ENCODE results near the gene AP1S2. TPM values are rescaled to one million over a fixed set of nuclear protein-coding genes. Genes with fewer than 3 reads are reported as not detected.

The AP1S2 gene
- total RNA-seq, 4 donors from 2014 or later = 67.5 to 127 (median 95.3) TPM

DNA sequence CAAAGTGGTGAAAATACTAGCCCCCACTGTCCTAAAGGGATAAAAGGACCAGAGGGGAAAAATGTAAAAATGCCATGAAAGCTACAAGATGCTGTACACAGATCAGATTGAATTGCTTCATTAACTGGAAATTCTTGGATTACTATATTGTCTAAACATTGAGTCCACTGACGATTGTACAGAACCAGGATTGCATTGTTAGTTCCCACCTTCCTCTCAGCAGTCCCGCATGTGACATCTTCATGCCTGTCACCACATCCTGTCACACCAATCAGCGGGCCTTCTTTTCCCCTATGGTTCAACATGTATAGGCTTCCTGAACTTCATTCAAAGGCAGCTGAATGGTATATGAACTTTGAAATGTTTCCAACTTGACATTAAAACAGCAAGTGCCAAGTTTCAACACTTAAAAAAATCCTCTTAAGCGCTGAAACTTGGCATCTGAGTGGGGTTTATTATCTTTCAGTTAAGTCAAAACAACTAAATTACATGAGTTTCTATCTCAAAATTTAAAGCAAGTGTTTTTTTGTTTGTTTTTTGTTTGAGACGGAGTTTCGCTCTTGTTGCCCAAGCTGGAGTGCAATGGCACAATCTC, 39.7 kb downstream of the AP1S2 start:
- H3K4me1 ChIP-seq = no peaks in the 10 kb centered on the region
- peaks cover 0 to 27% (median 2%) of the 10 kb centered on the region in 3 donors for H3K36me3 ChIP-seq
- no peaks in the 10 kb centered on the region for H3K27me3 ChIP-seq
- DNase-seq (ENCODE audit: low spot score in 2 of 2) = no peak
- WGBS, 2 donors = 86 to 89% methylated on average over 6 of the region's 6 CpGs
- no peak overlapping the region for H3K4me3 ChIP-seq
- no peak overlapping the region for H3K27ac ChIP-seq
- no peaks in the 10 kb centered on the region for H3K9me3 ChIP-seq
- TF ChIP-seq POLR2A (IDR thresholded peaks at IDR 0.05) (no peak), EP300 (IDR thresholded peaks at IDR 0.05) (no peak)
- TF ChIP-seq, protein P1, sequence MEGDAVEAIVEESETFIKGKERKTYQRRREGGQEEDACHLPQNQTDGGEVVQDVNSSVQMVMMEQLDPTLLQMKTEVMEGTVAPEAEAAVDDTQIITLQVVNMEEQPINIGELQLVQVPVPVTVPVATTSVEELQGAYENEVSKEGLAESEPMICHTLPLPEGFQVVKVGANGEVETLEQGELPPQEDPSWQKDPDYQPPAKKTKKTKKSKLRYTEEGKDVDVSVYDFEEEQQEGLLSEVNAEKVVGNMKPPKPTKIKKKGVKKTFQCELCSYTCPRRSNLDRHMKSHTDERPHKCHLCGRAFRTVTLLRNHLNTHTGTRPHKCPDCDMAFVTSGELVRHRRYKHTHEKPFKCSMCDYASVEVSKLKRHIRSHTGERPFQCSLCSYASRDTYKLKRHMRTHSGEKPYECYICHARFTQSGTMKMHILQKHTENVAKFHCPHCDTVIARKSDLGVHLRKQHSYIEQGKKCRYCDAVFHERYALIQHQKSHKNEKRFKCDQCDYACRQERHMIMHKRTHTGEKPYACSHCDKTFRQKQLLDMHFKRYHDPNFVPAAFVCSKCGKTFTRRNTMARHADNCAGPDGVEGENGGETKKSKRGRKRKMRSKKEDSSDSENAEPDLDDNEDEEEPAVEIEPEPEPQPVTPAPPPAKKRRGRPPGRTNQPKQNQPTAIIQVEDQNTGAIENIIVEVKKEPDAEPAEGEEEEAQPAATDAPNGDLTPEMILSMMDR (IDR thresholded peaks at IDR 0.05) = no peak

- no peaks in the 10 kb centered on the region for H3K9me3 ChIP-seq
- H3K27ac ChIP-seq = no peak overlapping the region
- 95 to 100% methylated on average over 1 of the region's 1 CpG for WGBS, 2 donors
- no peak for DNase-seq (ENCODE audit: low spot score in 2 of 2)
- no peak overlapping the region for H3K4me3 ChIP-seq
- no peaks in the 10 kb centered on the region for H3K4me1 ChIP-seq
- peaks cover 0 to 34% (median 2%) of the 10 kb centered on the region in 3 donors for H3K36me3 ChIP-seq
- H3K27me3 ChIP-seq = no peaks in the 10 kb centered on the region
- TF ChIP-seq POLR2A (IDR thresholded peaks at IDR 0.05) (no peak), EP300 (IDR thresholded peaks at IDR 0.05) (no peak)
- TF ChIP-seq, protein P1 (IDR thresholded peaks at IDR 0.05) = no peak
Measured at GRCh38 chrX:15813416-15813815, 41.2 kb downstream of the AP1S2 start.

- TF ChIP-seq EP300 (IDR thresholded peaks at IDR 0.05) (no peak), POLR2A (IDR thresholded peaks at IDR 0.05) (no peak)
- TF ChIP-seq, protein P1 (IDR thresholded peaks at IDR 0.05) = no peak
- no peak overlapping the region for H3K27ac ChIP-seq
- H3K36me3 ChIP-seq = peaks cover 0 to 35% (median 2%) of the 10 kb centered on the region in 3 donors
- H3K27me3 ChIP-seq = no peaks in the 10 kb centered on the region
- 88 to 93% methylated on average over 8 of the region's 8 CpGs for WGBS, 2 donors
- no peak overlapping the region for H3K4me3 ChIP-seq
- no peaks in the 10 kb centered on the region for H3K9me3 ChIP-seq
- no peak for DNase-seq (ENCODE audit: low spot score in 2 of 2)
- no peaks in the 10 kb centered on the region for H3K4me1 ChIP-seq
Measured at GRCh38 chrX:15812192-15812938, 42.2 kb downstream of the AP1S2 start.

DNA sequence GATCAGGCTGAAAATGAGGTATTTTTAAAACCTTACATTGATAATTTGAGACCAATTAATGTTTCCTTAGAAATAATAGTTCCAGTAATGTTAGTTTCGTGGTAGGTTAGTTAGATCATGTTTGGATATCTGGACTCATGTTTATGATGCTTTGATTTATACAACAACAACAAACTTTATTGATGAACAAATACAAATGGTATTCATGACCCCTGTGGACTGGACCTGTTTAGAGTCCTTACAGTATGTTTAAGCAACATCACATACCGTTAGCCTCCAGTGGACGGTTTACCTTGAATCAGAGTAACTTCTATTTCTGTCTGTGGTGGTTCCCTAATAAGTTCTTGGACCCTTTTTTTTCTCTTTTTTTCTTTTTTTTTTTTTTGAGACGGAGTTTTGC, 46.4 kb downstream of the AP1S2 start:
- Histone ChIP-seq H3K9me3 (no peaks in the 10 kb centered on the region), H3K27ac (no peak overlapping the region), H3K36me3 (peaks cover 0 to 40% (median 0%) of the 10 kb centered on the region in 3 donors), H3K4me3 (no peak overlapping the region), H3K27me3 (no peaks in the 10 kb centered on the region), H3K4me1 (no peaks in the 10 kb centered on the region)
- no peak for DNase-seq (ENCODE audit: low spot score in 2 of 2)
- TF ChIP-seq POLR2A (IDR thresholded peaks at IDR 0.05) = no peak
- TF ChIP-seq, protein P1 (IDR thresholded peaks at IDR 0.05) = no peak
- WGBS, 2 donors = 94% methylated on average over 4 of the region's 4 CpGs

- Histone ChIP-seq H3K27ac (no peak overlapping the region), H3K27me3 (no peaks in the 10 kb centered on the region), H3K4me3 (no peak overlapping the region), H3K36me3 (peaks cover 0 to 26% (median 0%) of the 10 kb centered on the region in 3 donors), H3K9me3 (no peaks in the 10 kb centered on the region), H3K4me1 (no peaks in the 10 kb centered on the region)
- DNase-seq (ENCODE audit: low spot score in 2 of 2) = no peak
- TF ChIP-seq, protein P1 (IDR thresholded peaks at IDR 0.05) = no peak
- no peak for TF ChIP-seq POLR2A (IDR thresholded peaks at IDR 0.05)
- no peak for TF ChIP-seq EP300 (IDR thresholded peaks at IDR 0.05)
Measured at GRCh38 chrX:15804563-15804962, 50.0 kb downstream of the AP1S2 start.
